CD4-positive, alpha-beta T cell treated with Interleukin-21 for 1 hour (primary cell): Measurements from ENCODE around the gene SELENON.
A peak's percentile ranks its signal among the peaks of the same experiment; 100 is the strongest.

Source experiments
- DNase-seq: peaks from one replicate; pipeline ENCODE4 v3.0.0-alpha.2; 2020

Gene SELENON

DNA sequence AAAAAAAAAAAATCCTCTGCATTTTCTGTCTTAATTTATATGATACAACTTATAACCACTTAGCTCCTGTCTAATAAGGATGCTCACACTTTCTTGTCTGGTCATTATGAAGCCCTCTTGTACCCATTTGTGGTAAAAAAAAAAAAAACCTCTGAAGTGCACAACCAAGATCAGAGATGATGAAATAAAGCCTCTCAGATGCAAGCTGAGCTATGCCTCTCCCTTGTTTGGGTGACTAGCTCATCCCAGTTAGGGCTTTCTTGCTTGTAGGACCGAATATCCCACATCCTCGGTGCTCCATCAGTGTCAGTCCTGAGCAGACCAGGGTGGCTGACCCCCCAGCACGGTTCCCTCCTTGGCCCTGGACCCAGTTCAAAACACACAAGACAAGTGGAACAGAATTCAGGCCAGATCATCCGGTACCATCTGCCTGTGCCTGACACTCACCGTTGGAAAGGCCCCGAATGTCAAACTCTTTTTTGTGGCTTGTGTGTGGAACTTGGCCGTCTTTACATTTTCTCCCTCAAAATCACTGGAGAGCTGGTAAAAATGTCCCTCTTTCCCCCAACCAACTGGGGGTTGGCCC is 6.3 kb upstream of the SELENON start:
- no peak for DNase-seq

DNA sequence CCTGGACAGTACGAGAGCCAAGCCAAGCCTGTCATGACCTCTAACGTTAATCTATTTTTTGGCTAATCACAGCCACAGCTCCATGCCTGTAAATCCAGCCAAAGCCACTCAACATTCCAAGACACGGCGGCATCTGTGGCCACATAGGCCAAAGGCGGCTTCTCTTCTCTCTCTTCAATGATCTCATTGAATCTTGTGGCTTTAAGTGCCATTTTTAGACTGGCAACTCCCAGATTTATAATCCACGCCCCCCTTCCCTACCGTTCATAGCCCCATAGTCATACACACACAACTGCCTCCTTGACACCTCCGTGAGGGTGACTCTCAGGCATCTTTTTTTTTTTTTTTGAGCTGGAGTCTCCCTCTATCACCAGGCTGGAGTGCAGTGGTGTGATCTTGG is 5.7 kb upstream of the SELENON start:
- DNase-seq: no peak

DNA sequence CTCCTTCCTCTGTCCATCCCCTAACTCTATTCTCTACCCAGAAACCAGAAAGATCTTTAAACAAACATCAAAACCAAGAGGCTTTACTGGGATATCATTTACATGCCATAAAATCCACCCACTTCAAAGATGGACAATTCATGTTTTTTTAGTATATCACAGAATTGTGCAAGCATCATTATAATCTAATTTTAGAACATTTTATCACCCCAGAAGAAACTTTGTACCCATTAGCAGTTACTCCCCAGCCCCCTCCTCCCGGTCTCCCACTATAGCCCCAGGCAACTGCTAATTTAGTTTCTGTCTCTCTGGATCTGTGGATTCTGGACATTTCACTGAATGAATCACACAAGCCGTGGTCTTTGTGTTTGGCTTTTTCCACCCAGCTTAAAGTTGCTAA is 4.8 kb upstream of the SELENON start:
- no peak for DNase-seq

GRCh38 chr1:25795946-25796810 is 3.8 kb upstream of the SELENON start:
- peak; percentile 65 for DNase-seq

GRCh38 chr1:25796811-25797458 is 3.1 kb upstream of the SELENON start:
- peak; percentile 84 for DNase-seq

DNA sequence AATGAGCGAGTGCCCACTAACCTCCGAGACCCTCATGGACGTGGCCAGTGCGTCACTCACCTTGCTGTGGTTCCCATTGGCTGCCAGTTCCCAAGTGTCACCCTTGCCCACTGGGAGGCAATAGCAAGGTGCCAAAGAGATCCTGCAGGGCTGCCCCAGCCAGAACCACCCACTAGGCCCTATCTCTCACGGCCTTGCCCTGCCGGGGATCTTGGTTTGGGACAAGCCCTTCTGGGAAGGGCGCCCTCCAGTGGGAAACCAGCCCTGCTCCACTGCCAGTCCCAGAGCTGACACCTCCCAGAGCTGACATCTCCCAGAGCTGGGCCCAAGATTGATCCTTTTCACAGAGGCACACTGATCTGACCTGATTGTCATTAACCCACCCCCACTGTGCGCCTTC is 2.1 kb upstream of the SELENON start:
- peak; percentile 29 for DNase-seq

DNA sequence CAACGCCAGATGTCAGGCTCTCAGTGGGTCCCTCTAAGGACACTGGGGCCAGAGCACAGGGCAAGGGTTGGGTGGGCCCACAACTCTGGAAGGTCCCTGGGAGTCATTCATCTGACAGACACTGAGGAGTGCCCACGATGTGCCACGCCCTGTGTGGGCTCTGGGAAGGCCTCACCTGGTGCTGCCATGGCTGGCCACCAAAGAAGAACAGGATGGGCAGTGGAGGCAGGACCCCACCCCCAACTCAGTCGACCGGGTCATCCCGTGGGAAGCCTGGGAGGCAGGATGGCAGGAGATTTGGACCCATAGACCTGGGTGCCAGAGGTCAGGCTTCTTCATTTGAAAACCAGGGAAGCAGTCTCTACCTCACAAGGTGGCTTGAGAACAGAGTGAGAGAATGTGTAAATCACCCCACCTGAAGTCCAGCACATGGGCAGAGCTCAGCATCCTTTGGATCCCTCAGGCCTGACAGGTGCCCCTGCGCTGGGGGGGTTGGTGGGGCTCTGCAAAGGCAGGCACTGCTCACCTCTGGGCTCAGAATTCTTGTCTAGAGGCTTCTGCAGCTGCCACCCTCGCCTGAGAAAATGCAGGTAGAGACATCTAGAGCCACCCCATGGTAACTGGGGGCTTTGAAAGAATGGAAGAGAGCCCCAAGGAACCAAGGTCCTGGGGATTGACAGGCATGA is 1.2 kb upstream of the SELENON start:
- no peak for DNase-seq

DNA sequence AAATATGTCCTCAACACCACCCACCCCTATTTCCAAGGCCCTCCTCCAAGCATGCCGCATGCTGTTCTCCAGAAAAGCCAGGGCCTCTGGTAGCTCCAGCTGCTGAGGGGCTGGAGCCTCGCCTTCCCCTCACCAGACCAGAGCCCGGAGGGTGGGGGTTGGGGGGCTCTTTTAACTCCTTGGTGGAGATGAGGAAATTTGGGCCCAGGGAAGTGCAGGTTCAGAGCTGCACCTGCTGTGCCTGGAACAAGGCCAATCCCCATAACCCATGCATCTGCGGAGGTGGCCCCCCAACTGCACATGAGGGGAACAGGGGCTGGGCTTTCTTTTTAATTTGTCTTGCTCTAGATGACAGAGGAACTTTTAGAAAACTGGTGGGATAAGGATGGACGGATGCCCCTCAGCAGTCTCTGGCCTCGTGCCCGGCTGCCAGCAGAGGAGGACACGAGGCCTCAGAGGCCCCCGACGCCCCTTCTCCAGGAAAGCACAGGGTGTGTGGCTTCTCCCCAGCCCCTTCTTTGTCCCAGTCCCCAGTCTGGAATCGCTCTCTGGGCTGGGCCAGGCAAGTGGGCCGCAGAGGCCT is 550 bp upstream of the SELENON start:
- DNase-seq: no peak

DNA sequence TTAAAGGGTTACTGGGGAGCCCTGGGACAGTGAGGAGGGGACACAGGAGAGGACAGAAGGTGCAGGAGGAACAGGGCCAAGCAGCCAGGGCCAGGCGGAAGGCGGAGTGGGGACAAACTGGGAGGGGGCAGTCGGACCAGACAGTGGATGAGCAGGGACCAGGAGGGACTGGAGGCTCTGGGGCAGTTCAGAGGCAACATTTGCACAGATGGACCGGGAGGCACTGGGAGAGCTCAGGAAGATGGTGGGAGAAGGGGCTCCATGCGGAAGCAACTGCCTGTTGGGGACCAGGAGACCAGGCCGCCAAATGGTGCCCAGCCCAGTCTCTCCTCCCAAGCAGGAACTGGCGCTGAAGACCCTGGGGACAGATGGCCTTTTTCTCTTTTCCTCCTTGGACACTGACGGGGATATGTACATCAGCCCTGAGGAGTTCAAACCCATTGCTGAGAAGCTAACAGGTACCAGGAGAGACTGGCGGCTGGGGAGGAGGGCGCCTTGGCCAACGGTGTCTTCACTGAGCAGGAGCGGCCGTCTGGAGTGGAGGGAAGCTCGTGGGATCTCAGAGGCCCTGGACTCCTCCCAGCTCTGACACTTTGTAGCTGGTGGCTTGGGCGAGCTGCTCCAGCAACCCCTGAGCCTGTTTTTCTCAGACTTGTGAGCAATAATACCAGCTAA is 847 bp downstream of the SELENON start:
- DNase-seq: no peak

- peak; percentile 21 for DNase-seq
Measured at GRCh38 chr1:25802915-25803314, 2.9 kb downstream of the SELENON start.

DNA sequence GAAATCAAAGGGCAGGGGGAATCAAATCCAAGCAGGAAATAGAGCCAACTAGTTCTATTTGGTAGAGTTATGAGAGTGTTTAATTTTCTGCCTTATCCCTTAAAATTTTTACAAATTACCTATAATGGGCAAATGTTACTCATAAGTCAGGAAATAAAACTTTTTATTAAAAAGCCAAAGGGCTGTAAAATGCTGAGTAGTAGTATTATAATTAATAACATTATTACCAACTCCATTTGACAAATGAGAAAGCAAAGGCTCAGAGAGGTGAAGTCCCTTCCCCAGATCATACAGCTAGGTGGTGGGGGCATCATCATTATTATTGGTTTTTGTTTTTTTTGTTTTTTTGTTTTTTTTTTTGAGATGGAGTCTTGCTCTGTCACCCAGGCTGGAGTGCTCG is 3.4 kb downstream of the SELENON start:
- DNase-seq: no peak

DNA sequence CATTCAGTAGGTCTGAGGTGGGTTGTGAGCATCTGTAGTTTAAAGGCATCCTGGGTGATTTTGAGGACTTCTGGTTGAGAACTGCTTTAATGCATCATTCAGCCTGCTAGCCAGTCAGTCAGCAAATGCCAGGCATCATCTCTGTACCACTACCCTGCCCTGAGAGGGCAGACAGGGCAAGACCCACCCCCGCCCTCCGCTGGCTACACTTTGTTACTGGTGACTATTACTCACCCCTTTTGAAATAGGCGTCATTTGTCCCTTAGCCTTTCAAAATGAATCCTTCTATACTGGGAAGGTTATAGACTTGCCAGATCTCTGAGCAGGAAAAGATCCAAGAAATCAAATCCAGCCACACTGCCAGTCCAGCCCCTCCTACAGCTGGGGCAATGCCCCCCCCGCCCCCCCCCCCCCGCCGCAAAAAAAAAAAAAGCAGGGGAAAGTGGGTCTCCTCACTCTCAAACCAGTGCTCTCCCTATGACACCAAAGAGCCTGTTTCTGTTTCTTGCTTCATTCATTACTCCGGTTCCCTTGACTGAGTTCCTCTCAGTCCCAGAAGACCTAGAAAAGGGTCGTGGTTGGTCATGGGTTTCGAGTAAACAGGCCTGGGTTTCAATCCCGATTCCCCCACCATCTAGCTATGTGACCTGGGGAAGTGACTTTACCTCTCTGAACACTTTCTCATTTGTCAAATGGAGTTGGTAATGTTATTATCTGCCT is 4.4 kb downstream of the SELENON start:
- no peak for DNase-seq

GRCh38 chr1:25804964-25805862 is 5.2 kb downstream of the SELENON start:
- no peak for DNase-seq

GRCh38 chr1:25805863-25806225 is 5.9 kb downstream of the SELENON start:
- DNase-seq: no peak

DNA sequence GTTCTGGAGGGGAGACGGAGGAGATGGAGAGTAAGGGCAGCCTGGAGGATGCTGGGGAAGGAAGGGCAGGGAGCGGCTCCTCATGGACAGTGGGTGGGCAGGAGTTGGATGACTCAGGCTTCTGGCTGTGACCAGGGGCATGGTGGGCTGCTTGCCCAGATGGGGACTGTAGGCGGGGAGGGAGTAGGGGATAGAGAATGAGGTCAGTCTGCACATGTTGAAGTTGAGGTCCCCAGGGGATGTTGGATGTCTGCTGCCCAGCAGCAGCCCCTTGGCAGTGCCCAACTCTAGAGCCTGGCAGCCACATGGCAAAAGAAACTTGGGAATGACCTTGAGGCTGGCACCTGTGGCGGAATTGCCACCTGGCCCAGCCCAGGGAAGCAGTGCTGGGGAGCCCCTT is 6.4 kb downstream of the SELENON start:
- no peak for DNase-seq

DNA sequence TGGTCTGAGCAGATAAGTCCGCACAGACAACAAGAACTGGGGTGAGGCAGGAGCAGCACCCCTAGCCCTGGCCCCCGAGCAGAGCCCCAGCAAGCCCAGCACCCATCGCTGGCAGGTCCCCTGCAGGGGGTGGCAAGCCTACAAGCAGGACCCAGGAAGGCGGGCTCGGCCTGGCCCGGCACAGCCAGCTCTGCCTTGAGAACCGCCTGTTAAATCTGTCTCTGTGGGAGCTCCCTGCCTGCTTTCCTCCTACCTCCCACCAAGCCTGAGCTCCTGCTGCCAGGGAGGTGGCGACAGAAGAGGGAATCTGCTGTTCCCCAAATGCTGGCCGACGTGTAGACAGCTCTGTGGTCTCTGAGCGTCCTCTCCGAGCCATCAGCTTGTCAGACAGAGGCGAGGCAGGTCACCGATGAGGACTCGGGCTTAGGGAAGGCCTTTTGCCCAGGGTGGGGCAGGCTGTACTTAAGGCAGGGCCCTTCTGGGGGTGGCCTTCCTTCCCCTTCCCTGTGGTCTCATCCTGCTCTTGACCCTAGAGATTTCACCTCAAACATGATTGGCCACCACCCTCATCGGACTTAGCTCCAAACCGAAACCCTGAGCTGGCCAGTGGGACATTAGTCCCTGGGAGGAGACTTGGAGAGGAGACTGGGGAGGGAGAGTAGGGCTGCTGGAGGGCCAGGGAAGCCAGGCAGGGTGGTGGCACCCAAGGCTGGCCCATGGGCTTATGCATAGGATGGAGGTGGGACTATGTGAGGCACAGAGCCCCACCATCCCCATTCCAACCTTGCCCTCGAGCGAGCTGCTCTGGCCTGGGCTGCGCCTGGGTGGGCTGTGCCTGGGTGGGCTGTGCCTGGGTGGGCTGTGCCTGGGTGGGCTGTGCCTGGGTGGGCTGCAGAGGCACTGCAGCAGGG is 7.7 kb downstream of the SELENON start:
- no peak for DNase-seq

GRCh38 chr1:25808481-25809244 is 8.7 kb downstream of the SELENON start:
- DNase-seq: no peak

GRCh38 chr1:25809283-25809926 is 9.4 kb downstream of the SELENON start:
- DNase-seq: no peak
